ENCODE results near the gene CDRT15L2.
"Not testable (repeated sequence)": the region's sequence is repeated elsewhere in the genome, so short reads cannot be mapped to it uniquely, and the experiment has no call there.

DNA sequence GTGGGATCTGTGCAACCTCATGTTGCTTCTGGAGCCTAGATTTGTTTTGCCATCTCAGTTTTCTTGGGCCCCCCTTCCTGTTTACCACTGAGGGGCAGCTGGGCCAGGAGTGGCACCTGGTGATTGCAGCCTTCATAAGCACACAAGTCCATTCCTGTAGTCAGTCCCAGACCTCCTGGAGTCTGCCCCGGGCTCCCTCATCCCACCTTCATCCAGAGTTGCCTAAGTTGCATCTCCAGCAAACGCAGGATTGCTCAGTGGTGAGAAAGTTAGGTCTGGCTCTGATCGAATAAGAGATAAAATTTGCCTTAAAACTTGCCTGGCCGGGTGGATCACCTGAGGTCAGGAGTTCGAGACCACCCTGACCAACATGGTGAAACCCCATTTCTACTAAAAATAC is 14.3 kb upstream of the CDRT15L2 start:
- not testable (repeated sequence) for TF ChIP-seq POLR2A (IDR thresholded peaks at IDR 0.05)
- TF ChIP-seq, protein P1, sequence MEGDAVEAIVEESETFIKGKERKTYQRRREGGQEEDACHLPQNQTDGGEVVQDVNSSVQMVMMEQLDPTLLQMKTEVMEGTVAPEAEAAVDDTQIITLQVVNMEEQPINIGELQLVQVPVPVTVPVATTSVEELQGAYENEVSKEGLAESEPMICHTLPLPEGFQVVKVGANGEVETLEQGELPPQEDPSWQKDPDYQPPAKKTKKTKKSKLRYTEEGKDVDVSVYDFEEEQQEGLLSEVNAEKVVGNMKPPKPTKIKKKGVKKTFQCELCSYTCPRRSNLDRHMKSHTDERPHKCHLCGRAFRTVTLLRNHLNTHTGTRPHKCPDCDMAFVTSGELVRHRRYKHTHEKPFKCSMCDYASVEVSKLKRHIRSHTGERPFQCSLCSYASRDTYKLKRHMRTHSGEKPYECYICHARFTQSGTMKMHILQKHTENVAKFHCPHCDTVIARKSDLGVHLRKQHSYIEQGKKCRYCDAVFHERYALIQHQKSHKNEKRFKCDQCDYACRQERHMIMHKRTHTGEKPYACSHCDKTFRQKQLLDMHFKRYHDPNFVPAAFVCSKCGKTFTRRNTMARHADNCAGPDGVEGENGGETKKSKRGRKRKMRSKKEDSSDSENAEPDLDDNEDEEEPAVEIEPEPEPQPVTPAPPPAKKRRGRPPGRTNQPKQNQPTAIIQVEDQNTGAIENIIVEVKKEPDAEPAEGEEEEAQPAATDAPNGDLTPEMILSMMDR (IDR thresholded peaks at IDR 0.05), result not testable (repeated sequence)

All from adrenal gland (tissue), 5 donors.